H9 (cell line): ENCODE measurements around the gene RC3H1. TPM values are rescaled to one million over a fixed set of nuclear protein-coding genes. Genes with fewer than 3 reads are reported as not detected.

Experiments
- DNase-seq: peaks from one replicate; pipeline ENCODE4 v3.0.0-alpha.2; 2017
- H2AFZ ChIP-seq: one replicate; pipeline ENCODE4 v1.6.1; 2013; ENCODE audit warnings: mild to moderate bottlenecking, low read length, control low read depth, moderate library complexity
- H2AK5ac ChIP-seq: 2 replicates; pipeline ENCODE4 v1.6.1; 2013; ENCODE audit warnings: low read length, control low read depth, mixed read lengths; ENCODE audit not compliant: insufficient read length
- H2BK120ac ChIP-seq: one replicate; pipeline ENCODE4 v1.6.1; 2013; ENCODE audit warnings: low read depth, mild to moderate bottlenecking, low read length, control low read depth, inconsistent platforms; ENCODE audit not compliant: poor library complexity, severe bottlenecking
- H2BK12ac ChIP-seq: 2 replicates; pipeline ENCODE4 v1.6.1; 2013; ENCODE audit warnings: low read length, control low read depth, mixed read lengths, low read depth; ENCODE audit not compliant: insufficient read length
- H2BK15ac ChIP-seq: 2 replicates; pipeline ENCODE4 v1.6.1; 2013; ENCODE audit warnings: low read depth, low read length, control low read depth
- H2BK20ac ChIP-seq: one replicate; pipeline ENCODE4 v1.6.1; 2013; ENCODE audit warnings: low read depth, mild to moderate bottlenecking, low read length, control low read depth, inconsistent platforms; ENCODE audit not compliant: poor library complexity, severe bottlenecking
- H2BK5ac ChIP-seq: 2 replicates; pipeline ENCODE4 v1.6.1; 2013; ENCODE audit warnings: low read length, control low read depth, mixed read lengths; ENCODE audit not compliant: insufficient read length
- H3K14ac ChIP-seq: 2 replicates; pipeline ENCODE4 v1.6.1; 2013; ENCODE audit warnings: low read length, control low read depth; ENCODE audit not compliant: insufficient read depth
- H3K18ac ChIP-seq: 2 replicates; pipeline ENCODE4 v1.6.1; 2013; ENCODE audit warnings: low read depth, mild to moderate bottlenecking, mixed read lengths, low read length, control low read depth; ENCODE audit not compliant: insufficient read length
- H3K23ac ChIP-seq: 2 replicates; pipeline ENCODE4 v1.6.1; 2013; ENCODE audit warnings: low read length, control low read depth, mixed read lengths, low read depth; ENCODE audit not compliant: insufficient read length
- H3K23me2 ChIP-seq: 2 replicates; pipeline ENCODE4 v1.6.1; 2013; ENCODE audit warnings: low read depth, mild to moderate bottlenecking, mixed read lengths, low read length, control low read depth; ENCODE audit not compliant: insufficient read length, poor library complexity, severe bottlenecking
- H3K27ac ChIP-seq: 2 replicates; pipeline ENCODE4 v1.5.1; 2013; ENCODE audit warnings: low read length, control low read depth, mixed read lengths, low read depth; ENCODE audit not compliant: insufficient read length
- H3K27me3 ChIP-seq: 2 replicates; pipeline ENCODE4 v1.6.1; 2013; ENCODE audit warnings: low read length, control low read depth, inconsistent platforms; ENCODE audit not compliant: insufficient read depth
- H3K4ac ChIP-seq: 2 replicates; pipeline ENCODE4 v1.6.1; 2013; ENCODE audit warnings: low read depth, mild to moderate bottlenecking, control low read depth, inconsistent platforms, low read length, moderate library complexity
- H3K4me1 ChIP-seq: 2 replicates; pipeline ENCODE4 v1.6.1; 2013; ENCODE audit warnings: low read length, control low read depth, inconsistent platforms; ENCODE audit not compliant: insufficient read depth
- H3K4me2 ChIP-seq: 2 replicates; pipeline ENCODE4 v1.6.1; 2013; ENCODE audit warnings: low read length, control low read depth, mixed read lengths; ENCODE audit not compliant: insufficient read length, insufficient read depth
- H3K56ac ChIP-seq: 2 replicates; pipeline ENCODE4 v1.6.1; 2013; ENCODE audit warnings: low read depth, mild to moderate bottlenecking, mixed read lengths, low read length, control low read depth; ENCODE audit not compliant: insufficient read length
- H3K79me1 ChIP-seq: 2 replicates; pipeline ENCODE4 v1.6.1; 2013; ENCODE audit warnings: low read depth, mild to moderate bottlenecking, moderate library complexity, low read length, control low read depth, inconsistent platforms; ENCODE audit not compliant: insufficient read depth, poor library complexity, severe bottlenecking
- H3K79me2 ChIP-seq: 2 replicates; pipeline ENCODE4 v1.6.1; 2013; ENCODE audit warnings: low read length, control low read depth, inconsistent platforms; ENCODE audit not compliant: insufficient read depth
- H3K9ac ChIP-seq: 2 replicates; pipeline ENCODE4 v1.6.1; 2013; ENCODE audit warnings: low read length, control low read depth, mixed read lengths; ENCODE audit not compliant: insufficient read length; ENCODE audit errors: extremely low read depth
- H3K9me3 ChIP-seq: one replicate; pipeline ENCODE4 v1.6.1; 2013; ENCODE audit warnings: low read depth, low read length, inconsistent platforms; ENCODE audit not compliant: control insufficient read depth
- H3T11ph ChIP-seq: one replicate; pipeline ENCODE4 v1.6.1; 2013; ENCODE audit warnings: mild to moderate bottlenecking, low read length, control low read depth, inconsistent platforms
- H4K20me1 ChIP-seq: one replicate; pipeline ENCODE4 v1.6.1; 2013; ENCODE audit not compliant: control insufficient read depth, insufficient read length, insufficient read depth
- H4K5ac ChIP-seq: 2 replicates; pipeline ENCODE4 v1.6.1; 2013; ENCODE audit warnings: low read depth, mild to moderate bottlenecking, mixed read lengths, low read length, control low read depth; ENCODE audit not compliant: insufficient read length
- H4K8ac ChIP-seq: replicated peaks from 2 replicates; pipeline ENCODE4 v1.6.1; 2013; ENCODE audit warnings: low read length, control low read depth, mixed read lengths, low read depth; ENCODE audit not compliant: insufficient read length
- H4K91ac ChIP-seq: 2 replicates; pipeline ENCODE4 v1.6.1; 2013; ENCODE audit warnings: low read depth, mild to moderate bottlenecking, moderate library complexity, mixed read lengths, low read length, control low read depth; ENCODE audit not compliant: insufficient read length
- H3K27ac Mint-ChIP-seq, 3 experiments: 2 replicates in 2 of 3; 3 replicates in 1 of 3; pipeline ENCODE4 v1.8.0; 2020 to 2021; ENCODE audit warnings: mixed read lengths in 3 of 3, mild to moderate bottlenecking in 1 of 3, moderate library complexity in 1 of 3
- H3K27me3 Mint-ChIP-seq: 2 replicates; pipeline ENCODE4 v1.8.0; 2021; ENCODE audit warnings: low read depth, mild to moderate bottlenecking, moderate library complexity, mixed read lengths
- H3K36me3 Mint-ChIP-seq, 3 experiments: 2 replicates in 2 of 3; 3 replicates in 1 of 3; pipeline ENCODE4 v1.8.0; 2020 to 2021; ENCODE audit warnings: low read depth in 3 of 3, mixed read lengths in 3 of 3; ENCODE audit not compliant: insufficient read depth in 1 of 3
- H3K4me1 Mint-ChIP-seq, 2 experiments: 2 replicates each; pipeline ENCODE4 v1.8.0; 2020; ENCODE audit warnings: mixed read lengths in 2 of 2
- H3K4me3 Mint-ChIP-seq, 2 experiments: 2 replicates in 1 of 2; 3 replicates in 1 of 2; pipeline ENCODE4 v1.8.0; 2020 to 2021; ENCODE audit warnings: mild to moderate bottlenecking in 2 of 2, mixed read lengths in 2 of 2, moderate library complexity in 1 of 2
- H3K9me3 Mint-ChIP-seq, 2 experiments: 2 replicates in 1 of 2; 3 replicates in 1 of 2; pipeline ENCODE4 v1.8.0; 2020; ENCODE audit warnings: mild to moderate bottlenecking in 2 of 2, mixed read lengths in 2 of 2, moderate library complexity in 1 of 2
- CTCF ChIP-seq: fragments of 200-600 bp; sonication (generic); conservative IDR thresholded peaks from 3 replicates; pipeline ENCODE4 v1.8.0; 2021; ENCODE audit warnings: antibody characterized with exemption, mild to moderate bottlenecking
- WGBS: extraction: QIAGEN DNeasy Blood & Tissue Kit; methylation state at CpG from one replicate; pipeline ENCODE4 v1.1.7; 2013; ENCODE audit warnings: missing lambda C conversion rate, low lambda C conversion rate, mixed read lengths; ENCODE audit not compliant: insufficient read length; ENCODE audit errors: extremely low coverage; 5-methylcytosine and 5-hydroxymethylcytosine counted together
- long read RNA-seq: library from polyadenylated mRNA; unstranded; transcript quantifications from one replicate; pipeline ENCODE4 v2.0.0, GENCODE V29; 2020
- total RNA-seq: library from RNA; stranded (reverse); gene quantifications from 2 replicates; pipeline ENCODE4 v1.2.1, GENCODE V29; 2021

RC3H1 gene, protein sequence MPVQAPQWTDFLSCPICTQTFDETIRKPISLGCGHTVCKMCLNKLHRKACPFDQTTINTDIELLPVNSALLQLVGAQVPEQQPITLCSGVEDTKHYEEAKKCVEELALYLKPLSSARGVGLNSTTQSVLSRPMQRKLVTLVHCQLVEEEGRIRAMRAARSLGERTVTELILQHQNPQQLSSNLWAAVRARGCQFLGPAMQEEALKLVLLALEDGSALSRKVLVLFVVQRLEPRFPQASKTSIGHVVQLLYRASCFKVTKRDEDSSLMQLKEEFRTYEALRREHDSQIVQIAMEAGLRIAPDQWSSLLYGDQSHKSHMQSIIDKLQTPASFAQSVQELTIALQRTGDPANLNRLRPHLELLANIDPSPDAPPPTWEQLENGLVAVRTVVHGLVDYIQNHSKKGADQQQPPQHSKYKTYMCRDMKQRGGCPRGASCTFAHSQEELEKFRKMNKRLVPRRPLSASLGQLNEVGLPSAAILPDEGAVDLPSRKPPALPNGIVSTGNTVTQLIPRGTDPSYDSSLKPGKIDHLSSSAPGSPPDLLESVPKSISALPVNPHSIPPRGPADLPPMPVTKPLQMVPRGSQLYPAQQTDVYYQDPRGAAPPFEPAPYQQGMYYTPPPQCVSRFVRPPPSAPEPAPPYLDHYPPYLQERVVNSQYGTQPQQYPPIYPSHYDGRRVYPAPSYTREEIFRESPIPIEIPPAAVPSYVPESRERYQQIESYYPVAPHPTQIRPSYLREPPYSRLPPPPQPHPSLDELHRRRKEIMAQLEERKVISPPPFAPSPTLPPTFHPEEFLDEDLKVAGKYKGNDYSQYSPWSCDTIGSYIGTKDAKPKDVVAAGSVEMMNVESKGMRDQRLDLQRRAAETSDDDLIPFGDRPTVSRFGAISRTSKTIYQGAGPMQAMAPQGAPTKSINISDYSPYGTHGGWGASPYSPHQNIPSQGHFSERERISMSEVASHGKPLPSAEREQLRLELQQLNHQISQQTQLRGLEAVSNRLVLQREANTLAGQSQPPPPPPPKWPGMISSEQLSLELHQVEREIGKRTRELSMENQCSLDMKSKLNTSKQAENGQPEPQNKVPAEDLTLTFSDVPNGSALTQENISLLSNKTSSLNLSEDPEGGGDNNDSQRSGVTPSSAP
- 33.3 and 36.1 TPM in 2 replicates for total RNA-seq
- long read RNA-seq, full-length matches to known transcripts = 3 of 11 reads
- long read RNA-seq, partial matches to known transcripts = 3 of 11 reads
- long read RNA-seq, other reads (novel, unspliced or antisense) = 5 of 11 reads

DNA sequence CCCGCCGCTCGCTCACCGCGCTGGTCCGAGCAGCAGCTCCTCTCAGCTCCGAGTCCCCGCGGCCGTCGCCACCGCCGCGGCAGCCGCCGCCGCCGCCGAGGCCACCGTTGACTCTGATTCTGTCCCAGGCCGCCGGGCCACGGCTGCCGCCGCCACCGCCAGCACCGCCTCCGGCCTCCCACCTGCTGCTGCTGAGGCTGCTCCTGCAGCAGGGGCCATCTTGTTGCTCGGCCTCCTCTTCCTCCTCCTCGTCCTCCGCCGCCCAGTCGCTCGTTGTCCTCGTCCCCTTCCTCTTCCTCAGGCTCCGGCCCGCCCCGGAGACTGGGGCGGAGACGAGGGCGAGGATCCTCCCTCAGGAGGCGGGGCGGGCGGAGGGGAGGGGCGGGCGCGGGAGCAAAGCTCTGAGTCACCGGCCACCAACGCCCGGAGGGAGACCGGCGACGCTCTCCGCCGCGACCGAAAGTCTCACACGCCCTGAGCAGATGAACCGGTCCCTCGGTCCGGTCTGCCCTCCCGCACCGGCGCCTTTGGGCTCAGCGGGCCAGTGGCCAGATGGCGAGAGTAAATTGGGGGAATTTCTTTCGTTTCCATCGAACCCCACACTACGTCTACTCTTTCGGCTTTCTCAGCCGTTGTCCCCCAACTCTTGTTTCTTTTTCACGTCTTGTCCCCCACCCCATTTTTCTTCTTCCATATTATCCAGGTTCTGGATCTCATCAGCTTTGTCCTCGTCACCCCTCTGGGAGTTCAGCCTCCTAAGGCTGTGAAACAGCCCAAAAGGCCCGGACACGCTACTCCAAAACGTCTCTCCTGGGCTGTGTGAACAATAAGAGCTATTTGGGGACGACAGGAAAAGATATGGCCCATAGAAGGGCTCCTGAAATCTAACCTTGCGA is at the start of gene RC3H1:
Gene RC3H1, minus strand, starts transcription at position 278 of the 896 bp plus-strand sequence. CDS start 29,372 bp downstream, outside the sequence.
- Mint-ChIP-seq H3K27me3 (peaks cover 2% of the 10 kb centered on the region), H3K4me3 (peak within 1 kb of the TSS; percentile 93), H3K4me1 (peaks cover 34 to 35% of the 10 kb centered on the region in 2 experiments), H3K27ac (peak within 1 kb of the TSS; percentile 96 to 98 (median 98)), H3K36me3 (peaks cover 0 to 4% (median 4%) of the 10 kb centered on the region in 3 experiments; a peak in 3 of 7 replicates), H3K9me3 (no peaks in the 10 kb centered on the region; a peak in 2 of 5 replicates)
- Histone ChIP-seq H2BK5ac (peak within 1 kb of the TSS; percentile 19), H3K23ac (no peak within 1 kb of the TSS), H3K27me3 (no peaks in the 10 kb centered on the region), H2BK20ac (no peak within 1 kb of the TSS), H4K5ac (no peak within 1 kb of the TSS), H2BK120ac (peak within 1 kb of the TSS; percentile 78), H3K4me2 (peak within 1 kb of the TSS; percentile 86), H3K79me2 (peaks cover 9% of the 10 kb centered on the region; the same call in 1 of the 2 replicates), H2BK12ac (peak within 1 kb of the TSS; percentile 53), H3K9ac (peak within 1 kb of the TSS; percentile 92), H3K27ac (no peak within 1 kb of the TSS), H2AFZ (no peak within 1 kb of the TSS), H4K8ac (no peak within 1 kb of the TSS), H3K79me1 (peaks cover 1% of the 10 kb centered on the region), H2BK15ac (no peak within 1 kb of the TSS), H4K91ac (no peak within 1 kb of the TSS), H3K56ac (no peak within 1 kb of the TSS), H3T11ph (peak within 1 kb of the TSS; percentile 88), H3K9me3 (no peaks in the 10 kb centered on the region), H3K14ac (peak within 1 kb of the TSS; percentile 97), H3K4me1 (no peaks in the 10 kb centered on the region; the same call in 1 of the 2 replicates), H3K4ac (peak within 1 kb of the TSS; percentile 16; the same call in 1 of the 2 replicates), H3K18ac (peak within 1 kb of the TSS; percentile 96), H4K20me1 (no peaks in the 10 kb centered on the region), H2AK5ac (no peak within 1 kb of the TSS), H3K23me2 (peaks cover 16% of the 10 kb centered on the region)
- no peak for TF ChIP-seq CTCF
- WGBS = no CpG with 5 or more reads among the region's 78 CpGs
- DNase-seq = peak; percentile 90
